Tibial nerve (tissue), 4 donors: ENCODE measurements around the gene NANP. TPM values are rescaled to one million over a fixed set of nuclear protein-coding genes. Genes with fewer than 3 reads are reported as not detected.
"Not testable (repeated sequence)": the region's sequence is repeated elsewhere in the genome, so short reads cannot be mapped to it uniquely, and the experiment has no call there.

ENCODE experiments used
- DNase-seq, 2 donors: peaks; one replicate each; pipeline ENCODE4 v3.0.0-alpha.2; 2019; ENCODE audit warnings: low spot score in 2 of 2
- H3K27ac ChIP-seq, 4 donors: fragments of 200-600 bp; sonication (generic) in 3 of 4; one replicate each; pipeline ENCODE4 v1.5.1; 2017 to 2019; ENCODE audit warnings: mild to moderate bottlenecking in 1 of 4
- H3K27me3 ChIP-seq, 2 donors: fragments of 200-600 bp; sonication (generic) in 1 of 2; one replicate each; pipeline versions ENCODE4 v1.5.1 to v1.6.0; 2017 to 2019
- H3K36me3 ChIP-seq, 3 donors: fragments of 200-600 bp; sonication (generic); one replicate each; pipeline ENCODE4 v1.5.1; 2018 to 2019
- H3K4me1 ChIP-seq, 4 donors: fragments of 200-600 bp; sonication (generic) in 3 of 4; one replicate each; pipeline ENCODE4 v1.5.1; 2017 to 2019
- H3K4me3 ChIP-seq, 4 donors: fragments of 200-600 bp; sonication (generic) in 3 of 4; one replicate each; pipeline ENCODE4 v1.5.1; 2017 to 2019; ENCODE audit warnings: mild to moderate bottlenecking in 1 of 4, moderate library complexity in 1 of 4
- H3K9me3 ChIP-seq, 4 donors: fragments of 200-600 bp; sonication (generic) in 3 of 4; one replicate each; pipeline ENCODE4 v1.5.1; 2017 to 2019
- CTCF ChIP-seq, 5 experiments: fragments of 200-600 bp in 3 of 5; fragments of 450-650 bp in 2 of 5; sonication (generic) in 3 of 5; IDR thresholded peaks; one replicate each; pipeline ENCODE4 v1.5.1; 2016 to 2019; ENCODE audit warnings: antibody characterized with exemption in 5 of 5, mild to moderate bottlenecking in 3 of 5, moderate library complexity in 2 of 5
- EP300 ChIP-seq, 2 donors: sonication (generic); formaldehyde crosslinking; IDR thresholded peaks; one replicate each; pipeline ENCODE4 v1.6.1; 2017; ENCODE audit warnings: antibody characterized with exemption in 2 of 2, mild to moderate bottlenecking in 1 of 2
- POLR2A ChIP-seq, 2 donors: fragments of 450-650 bp; IDR thresholded peaks; one replicate each; pipeline ENCODE4 v1.6.1; 2017; ENCODE audit warnings: antibody characterized with exemption in 2 of 2, mild to moderate bottlenecking in 2 of 2, moderate library complexity in 2 of 2
- WGBS, 2 donors: methylation state at CpG; one replicate each; pipeline ENCODE4 v1.1.5; 2018; 5-methylcytosine and 5-hydroxymethylcytosine counted together
- total RNA-seq, 4 donors: library from RNA; depleted of rRNA; stranded (reverse); fragments of >200 nt; gene quantifications; one replicate each; pipeline ENCODE4 v1.1.0, GENCODE V29; 2016

Gene NANP
- total RNA-seq, 4 donors from 2014 or later, result 2.5 to 3.6 (median 2.9) TPM

GRCh38 chr20:25606094-25606695 is 17.6 kb downstream of the NANP start:
- no peaks in the 10 kb centered on the region for H3K9me3 ChIP-seq
- no peaks in the 10 kb centered on the region for H3K27me3 ChIP-seq
- no peak for DNase-seq
- H3K4me3 ChIP-seq, result no peak overlapping the region
- 72 to 73% methylated on average over 1 of the region's 1 CpG for WGBS, 2 donors
- peaks cover 0 to 16% (median 0%) of the 10 kb centered on the region in 3 donors for H3K36me3 ChIP-seq
- H3K4me1 ChIP-seq, result no peaks in the 10 kb centered on the region
- TF ChIP-seq POLR2A (IDR thresholded peaks at IDR 0.05) (no peak), EP300 (IDR thresholded peaks at IDR 0.05) (no peak)
- no peak overlapping the region for H3K27ac ChIP-seq

GRCh38 chr20:25605148-25605547 is 18.7 kb downstream of the NANP start:
- 60 to 61% methylated on average over 7 of the region's 7 CpGs for WGBS, 2 donors
- TF ChIP-seq EP300 (IDR thresholded peaks at IDR 0.05) (no peak), CTCF (IDR thresholded peaks at IDR 0.05) (no peak), POLR2A (IDR thresholded peaks at IDR 0.05) (no peak)
- H3K4me3 ChIP-seq, result no peak overlapping the region

GRCh38 chr20:25604611-25605010 is 19.2 kb downstream of the NANP start:
- Histone ChIP-seq H3K36me3 (peaks cover 0 to 5% (median 0%) of the 10 kb centered on the region in 3 donors), H3K27ac (no peak overlapping the region), H3K4me1 (no peaks in the 10 kb centered on the region), H3K27me3 (no peaks in the 10 kb centered on the region), H3K9me3 (no peaks in the 10 kb centered on the region), H3K4me3 (no peak overlapping the region)
- TF ChIP-seq POLR2A (IDR thresholded peaks at IDR 0.05) (no peak), CTCF (IDR thresholded peaks at IDR 0.05) (no peak), EP300 (IDR thresholded peaks at IDR 0.05) (no peak)
- DNase-seq, result no peak
- WGBS, 2 donors, result 90 to 91% methylated on average over 9 of the region's 9 CpGs

More at GRCh38 chr20:25605148-25605547, 18.7 kb downstream of the NANP start:
- Histone ChIP-seq H3K27ac (no peak overlapping the region), H3K27me3 (no peaks in the 10 kb centered on the region), H3K4me1 (no peaks in the 10 kb centered on the region), H3K9me3 (no peaks in the 10 kb centered on the region), H3K36me3 (peaks cover 0 to 9% (median 0%) of the 10 kb centered on the region in 3 donors)
- DNase-seq, result no peak

DNA sequence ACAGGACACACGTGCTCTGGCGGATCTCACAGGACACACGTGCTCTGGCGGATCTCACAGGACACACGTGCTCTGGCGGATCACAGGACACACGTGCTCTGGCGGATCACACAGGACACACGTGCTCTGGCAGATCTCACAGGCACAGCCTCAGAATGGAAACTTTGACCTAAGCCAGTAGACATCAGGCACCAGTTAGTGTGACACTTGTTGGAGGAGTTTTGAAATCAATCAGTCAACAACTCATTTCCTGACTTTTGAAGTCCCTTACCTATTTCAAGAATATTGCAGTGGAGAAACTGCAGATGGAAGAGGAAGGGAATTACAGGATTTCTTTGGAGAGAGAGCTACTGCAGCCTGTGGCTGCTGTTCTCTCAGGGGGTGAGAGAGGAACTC is 20.9 kb downstream of the NANP start:
- not testable (repeated sequence) for H3K27me3 ChIP-seq, DNase-seq, H3K4me3 ChIP-seq, H3K4me1 ChIP-seq, H3K27ac ChIP-seq, H3K9me3 ChIP-seq, H3K36me3 ChIP-seq
- 80 to 98% methylated on average over 1 to 7 of the region's 9 CpGs for WGBS, 2 donors

GRCh38 chr20:25602191-25602913 is 21.5 kb downstream of the NANP start:
- not testable (repeated sequence) for H3K4me3 ChIP-seq, H3K27me3 ChIP-seq, DNase-seq, H3K36me3 ChIP-seq, H3K4me1 ChIP-seq, H3K9me3 ChIP-seq, H3K27ac ChIP-seq
- WGBS, 2 donors, result 85 to 90% methylated on average over 17 to 20 of the region's 39 CpGs

DNA sequence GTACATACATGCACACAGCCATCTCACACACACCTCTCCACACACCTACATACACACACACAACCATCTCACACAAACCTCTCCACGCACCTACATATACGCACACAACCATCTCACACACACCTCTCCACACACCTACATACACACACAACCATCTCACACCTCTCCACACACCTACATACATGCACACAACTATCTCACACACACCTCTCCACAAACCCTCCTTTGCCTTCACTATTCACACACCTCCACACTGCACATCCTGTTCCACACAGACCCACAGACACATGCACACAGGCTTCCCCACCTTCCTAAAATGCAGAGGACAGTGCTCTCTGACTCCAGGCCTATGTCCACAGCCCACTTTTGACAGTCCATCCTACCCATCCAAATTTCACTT is 22.2 kb downstream of the NANP start:
- 84 to 90% methylated on average over 2 of the region's 2 CpGs for WGBS, 2 donors
- H3K4me1 ChIP-seq, result no peaks in the 10 kb centered on the region
- no peak overlapping the region for H3K4me3 ChIP-seq
- H3K27ac ChIP-seq, result no peak overlapping the region
- no peaks in the 10 kb centered on the region for H3K27me3 ChIP-seq
- no peak for DNase-seq
- TF ChIP-seq EP300 (IDR thresholded peaks at IDR 0.05), result no peak
- TF ChIP-seq CTCF (IDR thresholded peaks at IDR 0.05), result no peak
- no peak for TF ChIP-seq POLR2A (IDR thresholded peaks at IDR 0.05)
- no peaks in the 10 kb centered on the region for H3K9me3 ChIP-seq
- H3K36me3 ChIP-seq, result peaks cover 0 to 4% (median 0%) of the 10 kb centered on the region in 3 donors
